Suppressor macrophage treated with lipopolysaccharide for 4 hours (primary cell): ENCODE results near the gene MIA2.

ENCODE experiments used
- DNase-seq: peaks from one replicate; pipeline ENCODE4 v3.0.0-alpha.2; 2020

Gene MIA2

GRCh38 chr14:39395555-39396254 is 162.0 kb downstream of the MIA2 start:
- DNase-seq: no peak

GRCh38 chr14:39396448-39396847 is 162.7 kb downstream of the MIA2 start:
- DNase-seq: peak; percentile 40

GRCh38 chr14:39398382-39398781 is 164.7 kb downstream of the MIA2 start:
- DNase-seq: no peak

- DNase-seq: no peak
These were observed 172.8 kb downstream of the MIA2 start for GRCh38 chr14:39406560-39406959.

- DNase-seq: no peak
These were observed 182.4 kb downstream of the MIA2 start for GRCh38 chr14:39416072-39416471.

GRCh38 chr14:39417014-39417413 is 183.3 kb downstream of the MIA2 start:
- no peak for DNase-seq

- DNase-seq: no peak
These were observed 185.6 kb downstream of the MIA2 start for GRCh38 chr14:39419272-39419671.

- no peak for DNase-seq
These were observed 188.5 kb downstream of the MIA2 start for GRCh38 chr14:39422243-39422642.

- no peak for DNase-seq
These were observed 190.1 kb downstream of the MIA2 start for GRCh38 chr14:39423793-39424192.

- DNase-seq: no peak
These were observed 192.2 kb downstream of the MIA2 start for GRCh38 chr14:39425947-39426346.

- DNase-seq: peak; percentile 24
These were observed 192.9 kb downstream of the MIA2 start for GRCh38 chr14:39426605-39427004.

- DNase-seq: no peak
These were observed 194.4 kb downstream of the MIA2 start for GRCh38 chr14:39428118-39428517.

GRCh38 chr14:39430762-39431415 is 197.2 kb downstream of the MIA2 start:
- peak; percentile 21 for DNase-seq

- DNase-seq: peak; percentile 44
These were observed 197.9 kb downstream of the MIA2 start for GRCh38 chr14:39431416-39432178.

- DNase-seq: peak; percentile 97
These were observed 198.5 kb downstream of the MIA2 start, which contains the start of gene FBXO33 for GRCh38 chr14:39432179-39432618. FBXO33 (minus strand) TSS chr14:39432433; CDS start chr14:39432162, 271 bp downstream.

- peak; percentile 85 for DNase-seq
These were observed 199.1 kb downstream of the MIA2 start for GRCh38 chr14:39432619-39433451.

GRCh38 chr14:39433452-39433813 is 199.7 kb downstream of the MIA2 start:
- no peak for DNase-seq

- DNase-seq: peak; percentile 15
These were observed 200.7 kb downstream of the MIA2 start for GRCh38 chr14:39434401-39434800.

- no peak for DNase-seq
These were observed 201.5 kb downstream of the MIA2 start for GRCh38 chr14:39435241-39435640.
